SK-N-SH (cell line): Measurements from ENCODE around the gene RAB12.
"Not testable (repeated sequence)": the region's sequence is repeated elsewhere in the genome, so short reads cannot be mapped to it uniquely, and the experiment has no call there.

Source experiments
- MXI1 ChIP-seq: IDR thresholded peaks from 2 replicates; pipeline ENCODE4 v1.6.1; 2012; ENCODE audit warnings: mild to moderate bottlenecking, low read depth, low read length, improper control_type of control experiment
- NFIC ChIP-seq: IDR thresholded peaks from 2 replicates; pipeline ENCODE4 v1.4.0; 2012; ENCODE audit warnings: borderline replicate concordance
- POLR2AphosphoS5 ChIP-seq: IDR thresholded peaks from 2 replicates; pipeline ENCODE4 v1.6.1; 2012; ENCODE audit warnings: low read depth, low read length
- YY1 ChIP-seq: IDR thresholded peaks from 2 replicates; pipeline ENCODE4 v1.4.0; 2012; ENCODE audit warnings: low read depth, mild to moderate bottlenecking

- TF ChIP-seq POLR2AphosphoS5, MXI1, YY1, NFIC: not testable (repeated sequence)
Measured at GRCh38 chr18:8647359-8647758, 38.1 kb downstream of the RAB12 start.
